ENCODE measurements around the gene CYFIP2. TPM values are rescaled to one million over a fixed set of nuclear protein-coding genes. Genes with fewer than 3 reads are reported as not detected.

CYFIP2 gene
- total RNA-seq, 1 donor, result 12.4 TPM

- peak; percentile 22 for DNase-seq (ENCODE audit: low read depth)
- TF ChIP-seq CTCF (IDR thresholded peaks at IDR 0.05; ENCODE audit: insufficient read depth, low read length), result no peak
- no peak overlapping the region for H3K4me3 ChIP-seq (ENCODE audit: low read depth, low read length)
These were observed 122.3 kb downstream of the CYFIP2 start for GRCh38 chr5:157388111-157388710.

GRCh38 chr5:157389103-157389502, 123.2 kb downstream of the CYFIP2 start:
- DNase-seq (ENCODE audit: low read depth), result no peak
- H3K4me3 ChIP-seq (ENCODE audit: low read depth, low read length), result no peak overlapping the region
- no peak for TF ChIP-seq CTCF (IDR thresholded peaks at IDR 0.05; ENCODE audit: insufficient read depth, low read length)

GRCh38 chr5:157390133-157390532, 124.2 kb downstream of the CYFIP2 start:
- no peak for TF ChIP-seq CTCF (IDR thresholded peaks at IDR 0.05; ENCODE audit: insufficient read depth, low read length)
- no peak for DNase-seq (ENCODE audit: low read depth)
- H3K4me3 ChIP-seq (ENCODE audit: low read depth, low read length), result no peak overlapping the region

- no peak overlapping the region for H3K4me3 ChIP-seq (ENCODE audit: low read depth, low read length)
- TF ChIP-seq CTCF (IDR thresholded peaks at IDR 0.05; ENCODE audit: insufficient read depth, low read length), result no peak
- DNase-seq (ENCODE audit: low read depth), result peak; percentile 57
These were observed 124.8 kb downstream of the CYFIP2 start for GRCh38 chr5:157390551-157391297.

- TF ChIP-seq CTCF (IDR thresholded peaks at IDR 0.05; ENCODE audit: insufficient read depth, low read length), result no peak
- no peak for DNase-seq (ENCODE audit: low read depth)
- no peak overlapping the region for H3K4me3 ChIP-seq (ENCODE audit: low read depth, low read length)
These were observed 132.4 kb downstream of the CYFIP2 start for GRCh38 chr5:157398305-157398704.

- TF ChIP-seq CTCF (IDR thresholded peaks at IDR 0.05; ENCODE audit: insufficient read depth, low read length), result no peak
These were observed 135.0 kb downstream of the CYFIP2 start for GRCh38 chr5:157400741-157401495.

More at GRCh38 chr5:157400741-157401495, 135.0 kb downstream of the CYFIP2 start:
- no peak for DNase-seq (ENCODE audit: low read depth)
- H3K4me3 ChIP-seq (ENCODE audit: low read depth, low read length), result no peak overlapping the region
